Astrocyte (in vitro differentiated cells and primary cell): Measurements from ENCODE around the gene MX2.

Source experiments
- CTCF ChIP-seq: IDR thresholded peaks from 2 replicates; pipeline ENCODE4 v1.5.1; 2011; ENCODE audit warnings: low read depth, mild to moderate bottlenecking, inconsistent platforms, low read length, moderate library complexity; ENCODE audit not compliant: insufficient read depth
- EZH2 ChIP-seq: IDR thresholded peaks from 2 replicates; pipeline ENCODE4 v1.6.1; 2012; ENCODE audit warnings: mild to moderate bottlenecking, low read length, inconsistent platforms; ENCODE audit not compliant: insufficient read depth

- TF ChIP-seq CTCF (no peak), EZH2 (no peak)
Observed at GRCh38 chr21:41443562-41443961, 81.7 kb downstream of the MX2 start.
